ENCODE data around the gene BFSP2.

DNA sequence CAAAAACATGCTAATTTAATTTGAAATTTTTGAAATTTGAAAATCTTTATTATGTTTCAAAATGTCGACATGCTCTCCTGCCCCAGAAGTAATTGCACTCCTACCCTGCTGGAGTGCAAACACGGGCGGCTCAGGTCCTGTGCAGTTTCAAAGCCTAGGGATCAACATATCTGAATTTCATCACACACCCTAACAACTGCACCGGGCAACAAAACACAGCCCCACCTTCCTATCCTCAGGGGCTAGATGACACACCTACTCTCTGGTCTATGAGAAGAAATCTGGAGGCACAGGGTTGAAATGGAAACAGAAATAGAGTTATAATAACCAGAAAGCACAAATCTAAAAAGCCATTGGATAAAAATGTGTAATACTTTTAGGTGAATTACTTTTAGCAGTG, 61.4 kb downstream of the BFSP2 start:
- no peak for TF ChIP-seq CTCF (IDR thresholded peaks at IDR 0.05)
- TF ChIP-seq POLR2A (IDR thresholded peaks at IDR 0.05): no peak
